ENCODE results near the gene GLYATL1.

The GLYATL1 gene

DNA sequence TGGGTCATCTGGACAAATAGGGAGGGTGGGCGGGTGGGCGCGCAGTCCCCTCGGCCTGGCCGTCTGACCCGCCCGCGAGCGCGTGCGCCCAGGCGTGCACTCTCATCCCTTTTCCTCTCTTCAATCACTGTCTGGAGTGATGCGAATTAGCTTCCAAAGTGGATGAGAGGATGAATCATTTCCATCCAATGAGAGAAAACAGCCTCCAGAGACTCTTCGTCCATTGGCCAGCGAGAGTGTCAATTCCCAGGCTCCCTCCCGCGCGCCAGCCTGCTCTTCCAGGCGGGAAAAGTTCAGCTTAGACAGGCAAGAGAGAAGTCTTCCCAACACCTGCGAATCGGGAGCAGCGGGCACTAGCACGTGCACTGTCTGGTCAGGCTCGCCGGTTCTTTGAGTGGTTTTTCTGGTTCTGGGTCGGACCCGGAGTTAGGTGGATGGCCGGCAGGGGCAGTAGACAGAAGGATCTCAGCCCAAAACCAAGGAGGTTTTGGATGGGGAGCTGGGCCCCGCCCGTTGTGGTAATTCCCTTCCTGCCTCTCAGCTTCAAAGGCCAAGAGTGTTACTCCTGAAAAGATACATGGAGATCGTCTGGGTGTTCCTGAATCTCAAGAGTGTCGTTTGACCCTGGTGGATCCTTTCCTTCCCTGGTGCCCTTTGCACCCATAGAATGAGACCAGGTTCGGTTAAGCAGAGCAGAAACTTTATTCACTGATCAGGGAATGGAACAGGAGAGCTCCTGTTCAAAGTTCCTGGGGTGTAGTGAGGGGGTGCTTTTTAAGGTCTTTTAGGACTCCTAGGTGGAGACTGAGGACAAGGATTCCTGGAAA is 33.4 kb upstream of the GLYATL1 start:
- no peak for DNase-seq (ENCODE audit: extremely low spot score)

DNA sequence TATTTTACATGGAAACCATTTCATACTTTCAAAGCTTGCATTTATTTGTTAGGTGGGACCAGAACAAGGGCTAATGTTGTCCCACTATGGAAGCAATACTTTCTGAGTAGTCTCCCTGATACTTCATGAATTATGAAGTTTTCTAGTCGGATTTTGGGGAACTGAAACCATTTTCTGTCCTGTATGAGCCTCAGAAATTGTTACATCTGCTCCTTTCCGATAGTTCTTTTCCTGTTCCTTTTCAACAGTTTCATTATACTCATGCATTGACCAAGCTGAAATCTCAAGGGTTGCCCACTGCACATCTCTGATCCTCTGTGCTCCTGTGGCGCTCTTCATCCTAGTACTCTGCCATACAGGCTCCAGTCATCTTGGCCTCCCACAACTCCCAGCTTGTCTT is 31.5 kb upstream of the GLYATL1 start:
- ChIA-PET POLR2A (interaction anchor here (0.5 kb wide), 1 partner anchor 199 kb away, joined by 3 read pairs; no protein-coding TSS in a partner anchor), CTCF (no interaction called here)
- DNase-seq (ENCODE audit: extremely low spot score): no peak
- TF ChIP-seq L3MBTL2 (conservative IDR thresholded peaks at IDR 0.05) (no peak), NFRKB (IDR thresholded peaks at IDR 0.05) (no peak), FOXA1 (IDR thresholded peaks at IDR 0.05) (no peak), FOXK2 (IDR thresholded peaks at IDR 0.05) (no peak), CTBP1 (IDR thresholded peaks at IDR 0.05; ENCODE audit: borderline replicate concordance) (no peak), ELF4 (IDR thresholded peaks at IDR 0.05) (no peak)
- TF ChIP-seq, protein P1, sequence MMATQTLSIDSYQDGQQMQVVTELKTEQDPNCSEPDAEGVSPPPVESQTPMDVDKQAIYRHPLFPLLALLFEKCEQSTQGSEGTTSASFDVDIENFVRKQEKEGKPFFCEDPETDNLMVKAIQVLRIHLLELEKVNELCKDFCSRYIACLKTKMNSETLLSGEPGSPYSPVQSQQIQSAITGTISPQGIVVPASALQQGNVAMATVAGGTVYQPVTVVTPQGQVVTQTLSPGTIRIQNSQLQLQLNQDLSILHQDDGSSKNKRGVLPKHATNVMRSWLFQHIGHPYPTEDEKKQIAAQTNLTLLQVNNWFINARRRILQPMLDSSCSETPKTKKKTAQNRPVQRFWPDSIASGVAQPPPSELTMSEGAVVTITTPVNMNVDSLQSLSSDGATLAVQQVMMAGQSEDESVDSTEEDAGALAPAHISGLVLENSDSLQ (IDR thresholded peaks at IDR 0.05): no peak

More for the DNA sequence above, 33.4 kb upstream of the GLYATL1 start:
- CTCF ChIA-PET: interaction anchor here (1.1 to 2.1 kb wide), 2 partner anchors 20 to 152 kb away, joined by 3 to 10 read pairs; no protein-coding TSS in a partner anchor
- TF ChIP-seq, protein P1 (IDR thresholded peaks at IDR 0.05): peak; percentile 55; the same call in 1 of the 2 replicates
- TF ChIP-seq TARDBP (IDR thresholded peaks at IDR 0.05): no peak
- POLR2A ChIA-PET: no interaction called here

DNA sequence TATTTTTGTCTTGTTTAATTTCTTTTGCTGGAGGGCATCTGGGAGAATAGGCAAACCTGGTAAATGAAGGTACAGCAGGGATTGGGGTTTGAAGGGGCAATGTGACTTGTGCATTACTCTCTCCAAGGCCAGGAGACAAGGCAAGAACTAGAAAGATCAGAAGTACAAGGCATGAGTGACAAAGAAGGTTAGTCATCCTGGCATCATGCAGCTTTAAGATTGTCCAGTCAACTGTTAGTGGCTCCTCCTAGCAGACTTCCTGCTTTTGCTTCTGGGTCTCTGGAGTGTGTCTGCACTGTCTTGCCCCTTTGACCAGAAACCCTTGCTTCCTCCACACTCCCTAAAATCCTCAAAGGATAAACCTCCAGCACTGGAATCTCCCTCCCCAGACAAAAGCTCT is 27.2 kb upstream of the GLYATL1 start:
- ChIA-PET CTCF (no interaction called here), POLR2A (no interaction called here)
- TF ChIP-seq ELF4 (IDR thresholded peaks at IDR 0.05): no peak
- no peak for DNase-seq (ENCODE audit: extremely low spot score)

DNA sequence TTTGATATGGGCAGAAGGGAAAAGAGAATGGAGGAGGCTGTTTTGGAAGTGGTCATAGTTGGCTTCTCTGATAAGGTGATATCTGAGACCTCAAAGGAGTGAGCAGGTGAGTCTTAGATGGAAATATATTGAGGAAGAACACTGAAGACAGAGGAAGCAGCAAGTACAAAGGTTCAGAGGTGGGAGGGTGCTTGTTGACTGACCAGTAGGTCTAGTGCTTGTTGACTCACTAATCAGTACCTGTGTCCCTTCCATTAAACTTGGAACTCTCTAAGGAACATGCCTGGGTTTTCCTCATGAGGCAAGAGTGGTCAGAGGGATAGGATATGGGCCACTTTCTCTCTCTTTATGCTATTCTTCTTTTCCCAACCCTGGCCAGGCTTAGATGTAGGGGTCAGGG is 25.6 kb upstream of the GLYATL1 start:
- no peak for DNase-seq (ENCODE audit: extremely low spot score)
- TF ChIP-seq ELF4 (IDR thresholded peaks at IDR 0.05): no peak
- no peak for TF ChIP-seq LEF1 (IDR thresholded peaks at IDR 0.05; ENCODE audit: borderline replicate concordance)
- no peak for TF ChIP-seq FOXK2 (IDR thresholded peaks at IDR 0.05)
- TF ChIP-seq ARNT (IDR thresholded peaks at IDR 0.05): no peak
- no peak for TF ChIP-seq SP1 (IDR thresholded peaks at IDR 0.05)
- TF ChIP-seq CTBP1 (IDR thresholded peaks at IDR 0.05; ENCODE audit: borderline replicate concordance): no peak
- TF ChIP-seq SUZ12 (IDR thresholded peaks at IDR 0.05): no peak
- TF ChIP-seq FOXM1 (IDR thresholded peaks at IDR 0.05; ENCODE audit: borderline replicate concordance): no peak
- no peak for TF ChIP-seq NFRKB (IDR thresholded peaks at IDR 0.05)
- no peak for TF ChIP-seq L3MBTL2 (conservative IDR thresholded peaks at IDR 0.05)
- no peak for TF ChIP-seq TARDBP (IDR thresholded peaks at IDR 0.05)
- no peak for TF ChIP-seq ZNF384 (IDR thresholded peaks at IDR 0.05)
- no peak for TF ChIP-seq FOXA1 (IDR thresholded peaks at IDR 0.05)
- TF ChIP-seq HDGF (IDR thresholded peaks at IDR 0.05; ENCODE audit: borderline replicate concordance): no peak
- TF ChIP-seq BHLHE40 (IDR thresholded peaks at IDR 0.05; ENCODE audit: borderline replicate concordance): no peak
- TF ChIP-seq, protein P1 (IDR thresholded peaks at IDR 0.05): no peak
- CTCF ChIA-PET: no interaction called here
- POLR2A ChIA-PET: no interaction called here

DNA sequence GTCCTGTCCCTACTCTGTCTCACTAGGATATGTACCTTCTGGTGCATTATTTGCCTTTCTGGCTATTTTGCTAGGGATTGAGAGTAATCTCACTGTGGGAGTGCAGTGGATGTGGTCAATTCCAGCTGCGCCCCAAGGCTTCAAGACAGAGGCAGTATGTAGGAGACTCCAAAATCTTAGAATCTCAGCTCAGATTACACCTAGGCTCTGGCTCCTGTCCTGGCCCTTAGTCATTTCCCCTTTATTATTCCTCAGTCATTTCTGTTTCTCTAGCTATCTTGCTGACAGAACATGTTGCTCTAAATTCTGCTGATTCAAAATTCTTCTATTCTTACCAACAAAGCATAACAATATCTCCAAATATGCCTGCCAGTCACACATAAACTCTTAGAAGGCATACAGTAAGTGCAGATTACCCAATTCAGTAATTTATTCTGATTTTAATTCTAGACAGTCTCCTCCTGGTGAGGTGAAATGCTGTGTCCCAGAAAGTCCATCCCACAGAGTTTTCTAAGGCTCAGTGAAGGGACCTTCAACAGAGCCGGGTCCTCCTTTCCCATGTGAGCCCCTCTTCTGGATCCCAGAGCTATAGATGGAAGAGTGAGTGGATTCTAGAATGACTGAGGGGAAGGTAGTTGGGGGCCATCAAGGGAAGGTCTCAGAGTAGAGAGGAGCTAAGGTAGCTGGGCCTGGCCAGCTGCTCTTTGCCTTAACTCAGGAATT is 24.3 kb upstream of the GLYATL1 start:
- TF ChIP-seq ZNF384 (IDR thresholded peaks at IDR 0.05) (no peak), SUZ12 (IDR thresholded peaks at IDR 0.05) (no peak), L3MBTL2 (conservative IDR thresholded peaks at IDR 0.05) (no peak), ARNT (IDR thresholded peaks at IDR 0.05) (no peak)
- no peak for DNase-seq (ENCODE audit: extremely low spot score)
- ChIA-PET POLR2A (no interaction called here), CTCF (no interaction called here)

DNA sequence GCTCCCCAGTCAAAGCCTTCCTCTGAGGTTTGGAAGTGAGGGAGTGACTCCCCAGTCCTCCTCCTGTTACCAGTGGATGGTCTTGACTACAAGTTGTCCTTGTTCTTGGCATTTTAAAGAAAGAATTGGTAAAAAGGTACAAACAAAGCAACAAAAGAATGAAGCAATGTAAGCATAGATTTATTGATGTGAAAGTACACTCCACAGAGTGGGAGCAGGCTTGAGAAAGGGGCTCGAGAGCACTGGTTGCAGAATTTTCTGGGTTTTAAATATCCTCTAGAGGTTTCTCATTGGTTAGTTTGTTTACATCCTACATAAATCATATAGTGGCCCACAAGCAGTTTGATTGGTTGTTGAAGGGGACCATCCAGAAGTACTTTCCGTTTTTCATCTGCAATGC is 22.7 kb upstream of the GLYATL1 start:
- CTCF ChIA-PET: no interaction called here
- POLR2A ChIA-PET: no interaction called here
- TF ChIP-seq NFRKB (IDR thresholded peaks at IDR 0.05) (no peak), ELF4 (IDR thresholded peaks at IDR 0.05) (no peak), L3MBTL2 (conservative IDR thresholded peaks at IDR 0.05) (no peak), SUZ12 (IDR thresholded peaks at IDR 0.05) (no peak), FOXA1 (IDR thresholded peaks at IDR 0.05) (no peak)
- TF ChIP-seq, protein P1 (IDR thresholded peaks at IDR 0.05): no peak
- no peak for DNase-seq (ENCODE audit: extremely low spot score)
